GM10248 (cell line): Measurements from ENCODE around the gene QSER1.
A peak's percentile ranks its signal among the peaks of the same experiment; 100 is the strongest.
"Not testable (repeated sequence)": the region's sequence is repeated elsewhere in the genome, so short reads cannot be mapped to it uniquely, and the experiment has no call there.

ENCODE experiments used
- CTCF ChIA-PET: fragments of 300-600 bp; sonication (Branson Sonifier 250); formaldehyde crosslinking; extraction: SDS; loops from one replicate; lab custom pipeline; 2021; ENCODE audit warnings: antibody characterized with exemption; lab: Yijun Ruan, JAX
- POLR2A ChIA-PET: fragments of 350-650 bp; sonication (Branson Sonifier 250); formaldehyde crosslinking; extraction: SDS; loops from one replicate; lab custom pipeline; 2020; ENCODE audit warnings: antibody characterized with exemption; lab: Yijun Ruan, JAX
- DNase-seq: peaks from one replicate; pipeline ENCODE4 v3.0.0; 2012; ENCODE audit errors: extremely low spot score
- CTCF ChIP-seq: IDR thresholded peaks from 2 replicates; pipeline ENCODE4 v1.5.1; 2012; ENCODE audit warnings: mild to moderate bottlenecking, low read depth; ENCODE audit errors: extremely low read depth, missing control alignments, control extremely low read depth

Gene QSER1

DNA sequence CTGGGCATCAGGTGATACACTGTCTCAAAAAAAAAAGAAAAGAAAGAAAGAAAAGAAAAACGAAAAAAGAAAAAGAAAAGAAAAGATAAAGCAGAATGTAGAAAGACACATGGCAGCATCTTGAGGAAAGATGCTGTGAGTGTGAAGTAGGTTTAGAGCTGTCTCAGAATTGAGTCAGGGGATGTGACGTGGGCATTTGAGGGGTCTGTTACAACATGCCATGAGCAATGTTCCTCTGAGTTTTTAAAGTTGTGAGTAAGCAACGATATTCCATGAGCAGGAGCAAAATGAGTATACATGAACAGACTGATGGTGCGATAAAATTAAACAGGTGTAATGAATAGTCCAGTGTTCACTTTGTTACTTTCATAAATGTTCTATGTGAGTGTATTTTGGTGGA lies 11.3 kb upstream of the QSER1 start:
- ChIA-PET POLR2A (interaction anchor here (0.7 kb wide), 1 partner anchor 42 kb away, joined by 4 read pairs; no protein-coding TSS in a partner anchor), CTCF (interaction anchor here (1.2 kb wide), 1 partner anchor 11 kb away, joined by 3 read pairs; the partner anchor contains the start of gene QSER1)
- TF ChIP-seq CTCF, result no peak
- no peak for DNase-seq

DNA sequence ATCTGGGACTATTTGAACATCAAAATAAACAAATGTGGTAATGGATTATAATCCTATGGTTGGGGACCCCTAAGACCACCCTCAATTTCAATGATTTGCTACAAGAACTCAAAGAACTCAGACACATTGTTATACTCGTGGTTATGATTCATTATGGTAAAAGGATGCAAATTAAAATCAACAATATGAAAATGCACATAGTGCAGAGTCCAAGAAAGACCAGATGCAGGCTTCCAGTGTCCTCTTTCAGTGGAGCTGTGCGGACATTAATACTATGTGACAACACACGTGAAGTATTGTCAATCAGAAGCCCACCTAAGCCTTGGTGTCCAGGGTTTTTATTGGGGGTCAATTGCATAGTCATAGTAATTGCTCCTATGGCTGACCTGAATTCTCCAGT lies 9.2 kb upstream of the QSER1 start:
- POLR2A ChIA-PET, result no interaction called here
- CTCF ChIA-PET, result interaction anchor here (1.1 to 2.3 kb wide), 5 partner anchors 9 to 245 kb away, joined by 3 to 11 read pairs (median 4); partner anchors contain the start of gene QSER1
- no peak for DNase-seq
- TF ChIP-seq CTCF, result no peak

- POLR2A ChIA-PET, result no interaction called here
- CTCF ChIA-PET, result interaction anchor here (1.1 to 3.4 kb wide), 7 partner anchors 8 to 244 kb away, joined by 3 to 11 read pairs (median 4); partner anchors contain the start of gene QSER1
- DNase-seq, result no peak
- no peak for TF ChIP-seq CTCF
Observed at GRCh38 chr11:32884023-32884422, 8.6 kb upstream of the QSER1 start.

- ChIA-PET CTCF (interaction anchor here (0.8 to 3.4 kb wide), 9 partner anchors 7 to 243 kb away, joined by 3 to 11 read pairs (median 4); partner anchors contain the start of gene QSER1), POLR2A (no interaction called here)
- no peak for DNase-seq
- TF ChIP-seq CTCF, result peak; percentile 49
Observed at GRCh38 chr11:32884770-32885384, 7.7 kb upstream of the QSER1 start.

DNA sequence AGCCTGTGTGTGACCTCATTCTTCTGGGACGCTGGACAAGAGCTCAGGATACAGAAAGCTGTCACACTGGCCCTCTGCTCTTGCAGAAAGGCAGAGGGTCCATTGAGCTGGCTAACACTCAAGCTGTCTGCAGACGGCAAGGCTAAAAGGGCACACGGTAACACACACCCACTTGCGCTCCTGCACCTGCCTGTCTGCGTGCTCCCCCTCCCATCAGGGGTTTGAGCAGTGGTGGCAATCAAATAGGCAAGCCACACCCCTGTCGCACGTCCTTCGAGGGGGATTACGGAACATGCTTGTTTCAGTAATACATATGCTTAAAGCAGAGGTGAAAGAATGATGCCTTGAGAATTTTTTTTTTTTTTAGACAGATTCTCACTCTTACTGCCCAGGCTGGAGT lies 7.1 kb upstream of the QSER1 start:
- DNase-seq, result no peak
- ChIA-PET POLR2A (no interaction called here), CTCF (interaction anchor here (0.8 to 3.4 kb wide), 6 partner anchors 10 to 180 kb away, joined by 4 to 11 read pairs (median 4); no protein-coding TSS in a partner anchor)
- no peak for TF ChIP-seq CTCF

- POLR2A ChIA-PET, result no interaction called here
Observed at GRCh38 chr11:32886180-32886579, 6.4 kb upstream of the QSER1 start.

GRCh38 chr11:32887707-32888383 lies 4.8 kb upstream of the QSER1 start:
- POLR2A ChIA-PET, DNase-seq: not testable (repeated sequence)
- CTCF ChIA-PET, result interaction anchor here (1.0 to 1.7 kb wide), 3 partner anchors 25 to 175 kb away, joined by 3 to 4 read pairs (median 3); no protein-coding TSS in a partner anchor

More at GRCh38 chr11:32886180-32886579, 6.4 kb upstream of the QSER1 start:
- DNase-seq, result no peak
- CTCF ChIA-PET, result interaction anchor here (0.9 to 3.4 kb wide), 7 partner anchors 9 to 179 kb away, joined by 3 to 11 read pairs (median 4); no protein-coding TSS in a partner anchor
- no peak for TF ChIP-seq CTCF

GRCh38 chr11:32888384-32888710 lies 4.3 kb upstream of the QSER1 start:
- CTCF ChIA-PET, result interaction anchor here (1.6 kb wide), 1 partner anchor 175 kb away, joined by 4 read pairs; no protein-coding TSS in a partner anchor
- POLR2A ChIA-PET, result not testable (repeated sequence)

More at GRCh38 chr11:32888384-32888710, 4.3 kb upstream of the QSER1 start:
- DNase-seq, result not testable (repeated sequence)
